GM20431 (cell line): ENCODE results near the gene ADIPOR2.
"Not testable (repeated sequence)": the region's sequence is repeated elsewhere in the genome, so short reads cannot be mapped to it uniquely, and the experiment has no call there.

Source experiments
- in situ Hi-C: fragments of 300-500 bp; cut with MseI, MboI; formaldehyde crosslinking; loops from one replicate; pipeline ENCODE4 v1.15.0; 2020; ENCODE audit warnings: low sequenced_read_pairs; ENCODE audit not compliant: unreplicated experiment

Gene ADIPOR2

DNA sequence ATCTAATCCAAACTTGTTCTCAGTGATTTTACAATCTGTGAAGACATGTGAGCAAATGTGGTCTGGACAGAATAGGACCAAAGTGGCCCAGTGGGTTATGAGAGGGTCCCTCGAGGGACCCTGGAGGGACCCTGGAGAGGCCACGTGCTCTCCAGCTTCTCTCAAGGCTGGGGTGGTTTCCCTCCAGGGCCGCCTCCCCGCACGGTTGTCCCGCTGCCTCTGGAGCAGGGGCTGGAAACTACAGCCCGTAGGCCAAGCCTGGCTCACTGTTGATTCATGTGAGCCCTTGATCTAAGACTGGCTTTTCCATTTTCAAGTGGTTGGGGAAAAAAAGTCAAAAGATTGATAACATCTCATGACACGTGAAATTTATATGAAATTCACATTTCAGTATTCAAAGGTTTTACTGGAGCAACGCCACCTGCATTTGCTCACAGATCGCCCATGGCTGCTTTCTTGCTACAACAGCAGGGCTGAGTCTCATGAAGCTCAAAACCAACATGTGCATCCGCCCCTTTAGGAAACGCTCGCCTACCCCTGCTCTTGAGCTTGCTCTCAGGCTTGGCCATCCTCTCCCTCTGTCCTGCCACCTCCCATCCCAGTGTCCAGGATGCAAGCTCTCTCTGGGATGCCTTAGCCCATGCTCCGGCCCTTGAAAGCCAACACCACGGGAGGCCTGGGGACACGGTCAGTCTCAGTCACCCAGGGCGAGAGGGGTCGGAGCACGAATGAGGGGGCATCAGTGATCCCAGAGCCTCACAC, 117.3 kb downstream of the ADIPOR2 start:
- in situ Hi-C loops: no loop called here

DNA sequence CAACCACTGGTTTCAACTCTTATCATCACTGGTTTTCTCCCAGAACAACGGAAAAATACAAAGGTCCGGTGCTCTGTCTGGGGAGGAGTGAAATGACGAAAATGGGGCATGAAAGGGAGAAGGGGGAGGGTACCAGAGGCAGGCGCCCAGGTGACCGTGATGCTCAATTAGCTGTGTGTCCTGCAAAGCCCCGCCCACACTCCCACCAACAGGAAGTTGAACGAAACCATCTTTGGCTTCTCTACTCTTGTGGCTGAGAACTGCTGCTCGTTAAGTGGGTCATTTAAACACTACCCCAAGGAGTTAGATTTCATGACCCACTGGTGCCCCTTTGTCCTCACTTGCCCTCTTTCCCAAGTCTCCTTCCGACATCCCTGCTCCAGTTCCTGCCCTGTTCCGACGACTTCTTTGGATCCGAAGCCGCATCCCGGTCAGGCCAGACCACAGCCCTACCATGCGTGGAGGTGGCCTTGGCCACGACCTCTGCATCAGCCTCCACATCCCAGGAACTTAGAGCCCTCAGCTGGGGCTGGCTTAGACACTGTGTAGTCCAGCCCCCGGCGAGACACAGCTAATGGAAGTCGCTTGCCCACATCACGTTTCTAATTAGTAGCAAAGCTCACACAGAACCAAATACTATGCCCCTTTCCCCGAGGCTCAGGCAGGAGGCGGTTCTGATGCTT, 118.1 kb downstream of the ADIPOR2 start:
- in situ Hi-C loops: no loop called here

DNA sequence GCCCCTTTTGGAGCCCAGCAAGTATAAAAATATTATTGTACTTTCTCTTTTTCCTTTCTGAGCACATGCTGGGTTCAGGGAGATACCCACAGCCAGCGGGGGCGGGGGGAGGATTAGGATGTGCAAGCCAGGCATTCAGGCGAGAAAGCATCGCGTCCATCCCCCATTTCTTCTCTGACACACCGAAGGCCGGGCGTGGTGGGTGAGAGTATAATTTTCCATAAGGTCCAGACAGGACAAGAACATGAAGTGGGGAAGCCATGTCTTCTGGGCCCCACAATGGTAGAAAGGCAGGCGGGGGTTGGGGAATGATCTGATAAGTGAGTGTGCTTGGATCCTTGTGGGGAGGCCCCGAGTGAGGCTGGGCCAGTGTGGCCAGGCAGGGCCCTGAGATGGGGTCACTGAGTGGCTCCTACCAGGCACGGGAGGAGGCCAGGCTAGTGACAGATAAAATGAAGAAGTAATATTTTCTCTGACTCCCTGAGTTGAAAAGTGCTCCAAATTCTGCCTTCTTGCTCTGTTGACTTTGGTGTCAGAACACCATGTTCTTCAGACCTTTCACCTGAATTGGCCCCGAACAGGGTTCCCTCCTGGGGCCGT, 118.8 kb downstream of the ADIPOR2 start:
- in situ Hi-C loops: no loop called here

DNA sequence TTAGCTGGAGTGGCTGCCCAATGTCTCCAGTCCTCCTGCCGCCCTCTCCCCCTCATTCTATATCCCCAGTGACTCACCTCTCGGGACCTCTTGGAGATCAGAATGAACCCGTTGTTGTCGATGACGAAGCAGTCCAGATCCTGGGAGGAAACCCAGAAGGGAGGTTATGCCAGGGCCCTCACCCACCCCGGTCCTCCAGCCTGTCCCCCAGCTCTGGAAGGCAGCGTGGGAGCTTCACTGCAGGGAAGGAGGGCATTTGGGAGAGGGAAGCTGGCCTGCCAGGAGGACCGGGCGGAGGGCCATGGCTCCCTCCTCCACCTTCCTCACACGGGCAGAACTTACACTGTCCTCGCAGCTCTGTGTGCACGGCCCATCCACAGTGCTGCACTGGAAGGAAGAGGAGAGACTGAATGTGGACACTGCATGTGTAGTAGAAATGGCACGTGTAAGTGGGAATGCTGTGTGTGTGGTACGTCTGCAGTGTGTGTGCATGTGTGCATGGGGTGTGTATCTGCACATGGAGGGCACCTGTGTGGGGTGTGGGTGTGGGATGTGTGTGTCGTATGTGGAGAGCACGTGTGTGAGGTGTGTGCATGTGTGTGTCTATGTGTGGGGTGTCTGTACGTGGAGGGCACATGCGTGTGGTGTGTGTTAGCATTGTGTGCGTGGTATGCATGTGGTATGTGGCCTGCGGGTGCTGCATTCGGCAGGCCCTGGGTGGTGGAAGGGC, 119.5 kb downstream of the ADIPOR2 start:
- in situ Hi-C loops: no loop called here

DNA sequence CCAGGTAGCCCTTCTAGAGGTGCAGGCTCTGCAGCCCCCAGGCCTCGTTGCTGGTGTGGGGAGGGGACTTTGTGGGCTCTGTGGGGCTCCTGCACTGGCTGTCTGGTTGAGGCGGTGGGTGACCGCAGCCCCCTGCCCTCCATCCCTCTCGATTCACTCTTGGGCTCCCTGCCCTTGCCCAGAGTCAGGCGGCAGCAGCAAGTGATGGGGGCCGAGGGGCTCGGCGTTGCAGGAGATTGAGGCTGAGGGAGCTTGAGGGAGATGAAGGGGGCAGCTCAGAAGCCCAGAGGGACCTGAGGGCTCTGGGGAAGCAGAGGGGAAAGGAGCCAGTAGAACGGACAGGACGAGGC, 120.0 kb downstream of the ADIPOR2 start:
- in situ Hi-C loops: no loop called here

DNA sequence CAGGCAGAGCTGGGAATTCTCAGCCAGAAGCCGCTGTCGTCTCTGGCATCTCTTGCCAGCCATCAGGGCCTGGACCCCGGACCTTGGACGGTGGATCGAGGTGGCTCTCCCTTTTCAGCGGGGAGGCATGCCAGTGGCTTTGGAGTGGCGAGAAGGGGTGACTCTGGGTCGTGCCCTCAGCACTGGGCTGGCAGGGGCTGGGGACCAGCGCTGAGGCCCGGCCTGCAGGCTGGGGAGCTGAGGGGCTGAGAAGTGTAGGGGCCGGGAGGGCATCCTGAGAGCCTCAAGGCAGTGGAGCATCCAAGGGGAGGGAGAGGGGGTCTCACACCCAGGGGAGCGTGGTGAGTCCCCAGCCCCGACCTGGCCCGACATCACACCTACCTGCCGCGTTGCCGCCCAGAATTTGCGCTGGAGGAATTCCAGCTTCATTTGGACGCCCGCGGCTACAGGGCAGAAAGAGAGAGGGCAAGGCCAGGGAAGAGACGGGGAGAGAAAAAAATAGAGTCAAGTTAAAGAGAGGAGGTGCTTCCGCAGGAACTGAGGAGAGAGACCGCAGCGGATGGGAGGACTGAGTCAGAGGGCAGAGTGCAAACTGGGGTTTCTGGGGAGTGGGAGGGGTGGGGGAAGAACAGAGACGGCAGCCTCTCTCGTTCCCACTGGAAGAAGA, 120.5 kb downstream of the ADIPOR2 start:
- in situ Hi-C loops: no loop called here

DNA sequence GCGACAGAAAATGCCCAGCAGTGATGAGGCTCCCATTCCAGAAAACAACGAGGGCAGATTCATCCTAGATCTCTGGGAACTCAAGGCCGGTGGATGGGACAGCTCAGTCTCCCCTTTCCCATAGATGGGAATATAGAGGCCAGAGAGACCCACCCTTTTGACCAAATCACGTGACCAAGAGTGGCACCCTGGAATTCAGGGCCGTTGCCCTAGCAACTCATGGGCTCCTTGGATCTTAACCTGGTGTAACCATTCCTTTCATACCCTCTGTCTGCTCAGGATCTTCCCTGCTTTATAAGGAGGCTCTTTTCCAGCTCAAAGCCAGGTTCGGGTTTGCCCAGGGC, 121.0 kb downstream of the ADIPOR2 start:
- in situ Hi-C loops: no loop called here

DNA sequence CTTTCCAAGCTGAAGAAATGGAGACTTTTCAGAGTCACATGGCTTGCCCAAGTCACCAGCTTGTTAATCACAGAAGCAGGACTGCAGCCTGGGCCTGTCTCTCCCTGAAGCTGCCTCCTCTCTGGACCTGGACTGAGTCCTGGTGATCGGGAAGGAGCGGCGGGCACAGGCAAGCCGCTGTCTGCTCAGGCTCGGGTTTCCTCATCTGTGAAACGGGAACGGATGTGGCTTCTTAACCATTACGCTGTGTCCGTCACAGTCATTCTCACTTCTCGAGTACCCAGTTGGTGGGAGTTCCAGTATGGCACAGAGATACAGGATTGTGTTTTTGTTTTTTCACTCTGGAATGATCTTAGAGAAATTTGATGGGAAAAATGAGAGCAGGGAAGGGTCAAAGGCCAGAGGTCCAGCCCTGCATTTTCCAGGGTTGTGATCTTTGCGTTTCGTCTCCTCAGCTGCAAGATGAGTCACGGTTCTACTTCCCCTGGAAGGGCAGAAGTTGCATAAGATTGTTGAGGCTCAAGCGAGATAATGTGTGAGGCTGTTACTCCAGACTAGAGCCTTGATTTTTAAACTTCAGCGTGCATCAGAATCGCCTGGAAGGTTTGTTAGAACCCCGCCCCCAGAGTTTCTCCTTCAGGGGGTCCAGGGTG, 121.9 kb downstream of the ADIPOR2 start:
- in situ Hi-C loops: no loop called here

DNA sequence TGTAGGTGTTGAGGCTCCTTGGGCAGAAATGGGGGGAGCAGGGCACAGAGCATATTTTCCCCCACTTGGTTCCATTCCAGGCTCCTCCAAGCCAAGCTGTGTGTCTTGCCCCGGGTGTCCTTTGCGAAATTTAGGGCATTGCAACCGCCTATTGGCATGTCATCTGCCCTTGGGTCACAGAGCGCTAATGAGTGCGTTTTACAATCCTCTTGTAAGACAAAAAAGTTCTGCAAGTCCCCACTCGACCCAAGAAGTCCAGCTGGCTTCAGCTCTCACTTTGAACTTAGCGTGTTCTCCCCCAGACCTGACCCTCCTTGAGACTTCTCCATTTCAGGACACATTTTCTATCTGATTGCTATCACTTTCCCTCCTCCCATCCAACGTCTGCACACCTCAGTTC, 123.4 kb downstream of the ADIPOR2 start:
- in situ Hi-C loops: no loop called here

DNA sequence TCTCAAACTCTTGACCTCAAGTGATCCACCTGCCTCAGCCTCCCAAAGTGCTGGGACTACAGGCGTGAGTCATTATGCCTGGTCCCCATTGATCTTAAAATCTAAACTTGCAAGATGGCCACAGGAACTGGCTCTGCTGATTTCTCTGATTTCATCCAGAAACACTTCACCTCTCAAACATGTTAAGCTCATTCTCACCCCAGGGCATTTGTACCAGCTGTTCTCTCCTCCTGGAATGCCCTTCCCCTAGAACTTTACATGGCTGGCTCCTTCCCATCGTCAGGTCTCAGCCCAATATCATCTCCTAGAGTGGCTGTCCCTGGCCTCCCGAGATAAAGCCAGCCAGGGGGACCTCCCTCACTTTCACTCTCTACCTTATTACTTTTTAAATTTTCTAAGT, 124.2 kb downstream of the ADIPOR2 start:
- in situ Hi-C loops: no loop called here

DNA sequence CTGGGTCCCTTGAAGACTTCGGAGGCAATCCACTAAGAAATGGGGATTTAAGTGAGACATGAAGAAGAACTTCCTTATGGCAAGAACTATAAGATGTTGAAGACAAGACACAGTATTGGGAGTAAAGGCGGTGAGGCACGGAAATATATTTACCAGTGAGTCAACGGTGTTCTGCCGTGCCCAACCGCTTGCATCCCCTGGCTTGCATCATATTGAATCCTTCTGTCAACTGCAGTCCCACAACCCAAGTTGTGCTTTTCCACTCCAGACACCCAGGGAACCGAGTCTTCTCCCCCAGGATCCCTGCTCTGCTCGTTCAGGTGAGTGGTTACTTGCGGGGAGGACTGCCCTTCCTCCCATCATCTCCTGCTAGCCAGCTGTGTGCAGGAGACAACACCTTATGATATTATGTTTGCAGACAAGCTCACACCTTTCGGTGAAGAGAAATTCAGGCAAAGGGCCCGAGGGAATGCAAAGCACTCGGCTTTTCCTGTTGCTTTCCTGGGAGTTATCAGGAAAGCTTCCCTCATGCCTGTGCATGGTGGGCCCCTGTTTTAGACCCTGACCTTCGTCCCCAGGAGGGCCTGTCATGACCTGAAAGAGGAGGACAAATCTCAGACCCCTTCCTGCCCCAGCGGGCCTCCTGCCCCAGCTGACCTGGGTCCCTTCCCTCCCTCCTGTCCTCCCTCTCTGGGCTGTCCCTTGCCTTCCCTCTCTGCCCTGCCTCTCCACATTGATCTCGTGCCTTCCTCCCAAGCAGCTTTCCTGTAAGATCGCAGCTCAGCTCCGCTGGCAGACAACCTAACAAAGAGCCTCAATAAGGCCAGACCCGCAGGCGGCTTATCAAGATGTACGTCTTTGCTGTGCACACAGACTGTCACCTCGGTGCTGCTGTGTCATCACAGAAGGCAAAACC, 125.2 kb downstream of the ADIPOR2 start:
- in situ Hi-C loops: no loop called here

DNA sequence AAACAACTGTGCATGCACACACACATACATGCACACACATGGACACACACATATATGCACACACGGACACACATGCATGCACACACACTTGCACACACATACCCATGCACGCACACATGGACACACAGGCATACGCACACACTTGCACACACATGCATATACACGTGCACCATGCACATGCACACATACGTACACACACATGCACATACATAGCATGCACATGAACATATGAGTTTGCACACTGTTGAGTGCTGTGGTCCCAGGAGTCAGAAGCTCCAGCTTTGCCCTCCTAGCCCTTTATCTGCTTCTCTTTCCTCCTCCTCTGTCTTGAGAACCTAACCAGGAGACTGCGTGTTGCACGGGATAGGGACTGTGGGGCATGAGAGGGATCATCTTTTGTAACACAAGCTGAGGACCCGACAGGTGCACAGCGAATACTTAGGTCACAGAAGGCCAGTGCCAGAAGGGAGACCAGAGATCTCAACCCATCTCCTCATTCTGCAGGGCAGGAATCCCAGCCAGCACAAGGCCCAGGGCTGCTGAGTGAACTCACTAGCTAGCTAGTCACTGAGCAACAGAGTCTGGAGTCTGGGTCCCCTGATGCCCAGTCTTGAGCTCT, 126.0 kb downstream of the ADIPOR2 start:
- in situ Hi-C loops: no loop called here

DNA sequence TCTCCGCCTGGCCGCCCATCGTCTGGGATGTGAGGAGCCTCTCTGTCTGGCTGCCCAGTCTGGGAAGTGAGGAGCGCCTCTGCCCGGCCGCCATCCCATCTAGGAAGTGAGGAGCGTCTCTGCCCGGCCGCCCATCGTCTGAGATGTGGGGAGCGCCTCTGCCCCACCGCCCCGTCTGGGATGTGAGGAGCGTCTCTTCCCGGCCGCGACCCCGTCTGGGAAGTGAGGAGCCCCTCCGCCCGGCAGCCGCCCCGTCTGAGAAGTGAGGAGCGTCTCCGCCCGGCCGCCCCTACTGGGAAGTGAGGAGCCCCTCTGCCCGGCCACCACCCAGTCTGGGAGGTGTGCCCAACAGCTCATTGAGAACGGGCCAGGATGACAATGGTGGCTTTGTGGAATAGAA, 127.1 kb downstream of the ADIPOR2 start:
- in situ Hi-C loops: not testable (repeated sequence)

DNA sequence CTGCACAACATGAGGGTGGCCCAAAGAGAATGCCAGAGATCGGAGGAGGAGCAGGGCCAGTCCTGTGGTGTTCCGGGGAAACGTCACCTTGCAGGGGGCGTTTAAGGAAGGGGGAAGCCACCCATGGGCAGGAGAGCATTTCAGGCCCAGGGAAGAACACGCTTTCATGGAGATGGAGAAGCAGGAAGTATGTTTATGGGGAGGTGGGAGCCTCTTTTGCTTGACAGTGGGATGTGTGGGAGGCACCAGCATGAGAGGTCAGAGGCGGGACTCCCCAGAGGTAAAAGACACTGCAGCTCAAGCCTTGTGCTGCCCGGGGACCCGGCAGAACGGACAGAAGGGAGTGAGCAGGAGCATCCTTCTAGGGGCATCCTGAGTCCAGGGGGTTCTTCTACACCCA, 128.2 kb downstream of the ADIPOR2 start:
- in situ Hi-C loops: no loop called here

DNA sequence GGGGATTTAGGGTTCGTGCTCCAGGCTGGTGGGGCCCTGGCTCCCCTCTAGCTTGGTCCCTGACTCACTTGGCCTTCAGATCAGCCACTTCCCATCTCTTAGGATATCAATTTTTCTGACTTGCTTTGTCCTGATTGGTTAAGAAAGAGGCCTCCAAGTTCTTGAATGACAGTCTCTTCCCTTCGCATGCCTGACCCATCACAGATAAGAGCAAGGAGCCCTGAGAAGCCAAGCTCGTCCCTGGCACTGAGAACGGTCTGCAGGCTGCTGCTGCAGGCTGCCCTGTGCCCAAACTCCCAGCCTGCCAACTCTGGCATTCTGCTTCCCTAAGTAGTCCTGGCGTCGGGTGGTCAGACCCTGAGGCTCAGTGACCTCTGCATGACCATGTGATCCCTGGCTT, 128.7 kb downstream of the ADIPOR2 start:
- in situ Hi-C loops: no loop called here

DNA sequence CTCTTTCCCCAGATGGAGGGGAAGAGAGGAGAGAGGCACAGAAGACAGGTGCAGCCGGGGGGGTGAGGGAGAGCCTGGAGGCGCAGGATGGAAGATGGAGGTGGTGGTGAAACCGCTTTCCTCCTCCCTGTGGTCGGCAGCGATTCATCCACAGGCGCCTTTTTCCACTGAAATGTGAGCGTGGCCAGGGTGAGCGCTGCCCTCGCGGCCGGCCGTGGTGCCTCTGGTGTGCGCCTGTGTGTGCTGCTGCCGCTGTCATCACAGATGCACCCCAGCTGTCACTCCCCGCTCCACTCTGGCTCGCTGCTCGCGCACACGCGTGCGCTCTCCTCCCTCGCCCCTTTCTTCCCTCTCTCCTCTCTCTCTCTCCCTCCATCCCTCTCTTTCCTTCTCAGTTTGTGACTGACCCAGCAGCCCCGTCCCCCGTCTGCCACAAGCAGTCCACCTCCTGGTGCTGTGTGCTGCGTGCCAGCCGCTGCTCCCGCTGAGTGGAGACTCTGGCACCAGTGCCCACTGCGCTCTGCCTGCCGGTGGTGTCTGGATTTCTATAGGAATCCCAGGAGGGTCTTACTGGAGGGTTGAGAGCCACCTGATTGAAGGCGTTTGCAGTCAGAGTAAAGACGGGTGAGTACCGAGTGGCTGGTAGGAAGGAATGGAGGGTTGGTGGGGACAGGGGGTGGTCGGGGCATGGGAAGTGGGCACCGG, 129.5 kb downstream of the ADIPOR2 start, which contains the start of gene LRTM2:
TSS of gene LRTM2 (plus strand) at position 375 of the 705 bp plus-strand sequence. CDS start 7,584 bp downstream, outside the sequence.
- in situ Hi-C loops: no loop called here

DNA sequence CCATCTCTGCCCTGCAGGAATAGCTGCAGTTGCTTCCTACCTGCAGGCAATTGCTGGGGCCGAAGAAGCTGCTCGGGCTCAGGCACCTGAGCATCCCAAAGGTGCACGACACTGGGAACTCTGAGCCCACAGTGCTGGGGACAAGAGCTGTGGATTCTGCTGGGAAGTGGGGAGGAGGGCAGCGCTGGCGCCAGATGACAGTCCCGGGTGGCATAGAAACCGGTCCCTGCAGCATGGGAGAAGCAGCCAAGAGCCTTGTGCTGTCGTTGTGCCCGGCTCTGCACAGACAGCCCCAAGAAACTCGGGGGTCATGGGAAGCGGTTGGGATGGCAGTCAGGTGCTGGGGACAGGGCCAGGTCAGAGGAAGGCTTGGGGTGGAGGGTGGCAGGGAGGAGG, 130.0 kb downstream of the ADIPOR2 start:
- in situ Hi-C loops: no loop called here

DNA sequence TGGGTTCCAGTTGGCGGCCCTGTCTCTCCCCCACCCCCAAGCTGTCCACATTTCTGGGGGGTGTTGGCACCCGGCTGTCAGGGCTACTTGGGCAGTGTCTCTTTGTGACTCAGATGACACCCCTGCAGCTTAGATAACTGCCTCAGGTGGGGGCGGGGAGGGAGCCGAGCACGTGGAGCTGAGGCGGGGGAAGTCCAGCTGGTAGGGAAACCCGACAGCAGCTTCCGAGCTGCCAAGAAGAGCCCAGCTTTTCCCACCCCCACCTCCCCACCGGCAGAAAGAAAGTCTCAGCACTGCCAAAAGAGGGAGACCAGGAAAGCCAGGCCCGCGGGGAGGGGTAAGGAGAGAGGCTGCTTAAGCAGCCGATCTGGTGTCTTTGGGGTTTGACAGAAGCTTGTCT, 130.9 kb downstream of the ADIPOR2 start:
- in situ Hi-C loops: no loop called here
